Adrenal gland (tissue), 12 donors: ENCODE data around the gene ACAD9. TPM values are rescaled to one million over a fixed set of nuclear protein-coding genes. Genes with fewer than 3 reads are reported as not detected.
"Not testable (repeated sequence)": the region's sequence is repeated elsewhere in the genome, so short reads cannot be mapped to it uniquely, and the experiment has no call there.

Experiments used
- DNase-seq, 7 donors: peaks; one replicate each; pipeline ENCODE4 v3.0.0-alpha.2; 2019 to 2020
- H3K27ac ChIP-seq, 5 donors: fragments of 200-600 bp; sonication (generic) in 4 of 5; 1 replicate in 3 of 5; 2 replicates in 2 of 5; pipeline versions ENCODE4 v1.5.1 to v1.8.0; 2016 to 2020; ENCODE audit warnings: mild to moderate bottlenecking in 1 of 5
- H3K27me3 ChIP-seq: fragments of 200-600 bp; 2 replicates; pipeline ENCODE4 v1.8.0; 2021
- H3K36me3 ChIP-seq, 2 donors: fragments of 200-600 bp; replicated peaks in 1 of 2; 1 replicate in 1 of 2; 2 replicates in 1 of 2; pipeline versions ENCODE4 v1.5.1 to v1.8.0; 2018 to 2022
- H3K4me1 ChIP-seq, 2 donors: fragments of 200-600 bp; replicated peaks in 1 of 2; 1 replicate in 1 of 2; 2 replicates in 1 of 2; pipeline versions ENCODE4 v1.5.1 to v1.8.0; 2018 to 2021
- H3K4me3 ChIP-seq, 4 donors: fragments of 200-600 bp; sonication (generic) in 3 of 4; one replicate each; pipeline ENCODE4 v1.5.1; 2016 to 2018
- H3K9me3 ChIP-seq, 3 donors: fragments of 200-600 bp; sonication (generic) in 1 of 3; replicated peaks in 1 of 3; 1 replicate in 2 of 3; 2 replicates in 1 of 3; pipeline versions ENCODE4 v1.5.1 to v1.8.0; 2016 to 2021
- CTCF ChIP-seq, 6 experiments: fragments of 450-650 bp in 4 of 6; fragments of 200-600 bp in 2 of 6; sonication (generic) in 1 of 6; IDR thresholded peaks; 1 replicate in 5 of 6; 2 replicates in 1 of 6; pipeline versions ENCODE4 v1.5.1 to v1.8.0; 2016 to 2021; ENCODE audit warnings: antibody characterized with exemption in 6 of 6, mild to moderate bottlenecking in 2 of 6, moderate library complexity in 1 of 6
- POLR2A ChIP-seq, 2 donors: fragments of 450-650 bp; IDR thresholded peaks; one replicate each; pipeline ENCODE4 v1.6.1; 2017; ENCODE audit warnings: antibody characterized with exemption in 2 of 2, mild to moderate bottlenecking in 2 of 2, moderate library complexity in 1 of 2
- WGBS, 4 donors: extraction: QIAGEN DNeasy Blood & Tissue Kit in 2 of 4; methylation state at CpG; one replicate each; pipeline versions ENCODE4 v1.1.5 to v1.1.7; 2013 to 2017; 5-methylcytosine and 5-hydroxymethylcytosine counted together
- intact Hi-C, 2 donors: fragments of 100-400 bp; cut with DNase I; formaldehyde crosslinking; loops; one replicate each; pipeline versions ENCODE4 v1.14.1 to v1.15.0; 2022 to 2023
- polyA plus RNA-seq, 3 donors: library from polyadenylated mRNA; stranded (reverse); fragments of 200-250 nt in 2 of 3; fragments of 350-450 nt in 1 of 3; fragmentation: Illumina TruSeq in 1 of 3; extraction: RNeasy Lipid Tissue Mini Kit (QIAGEN cat#74804) in 1 of 3; gene quantifications; one replicate each; pipeline ENCODE4 v1.2.3, GENCODE V29; 2013 to 2014
- total RNA-seq, 9 donors: library from RNA; depleted of rRNA in 4 of 9; stranded (reverse); fragments of >200 nt in 4 of 9; fragments of 120-200 nt in 1 of 9; fragmentation: NEBNext Ultra II Directional in 1 of 9; extraction: Animal tissue kit (Norgen Biotek cat#: 25700) in 1 of 9; gene quantifications; one replicate each; pipeline versions ENCODE4 v1.1.0 to v1.2.4, GENCODE V29; 2013 to 2023
- donor health status: healthy with polysubstance abuse.
- donor health status: Bipolar disorder and iron deficiency.
- donor health status: DM: yes; HTN: yes; CAD: no.
- donor health status: DM: no; HTN: no; CAD: no.
- donor health status: DM: no; HTN: no; CAD: no.
- donor health status: DM: yes; HTN: yes; CAD: no.

Gene ACAD9
- total and polyA plus RNA-seq, 12 donors = 39.1 to 68.0 (median 51.6) TPM

- no peaks in the 10 kb centered on the region for H3K27me3 ChIP-seq
- H3K4me3 ChIP-seq = peak overlapping the region in 1 of 4 donors; percentile 81
- 47 to 53% (median 51%) methylated on average over 7 of the region's 7 CpGs for WGBS, 4 donors
- no peak for DNase-seq
- peaks cover 11 to 25% of the 10 kb centered on the region in 2 donors for H3K4me1 ChIP-seq
- H3K27ac ChIP-seq = peak overlapping the region; percentile 92 to 99 (median 96)
- no peaks in the 10 kb centered on the region for H3K36me3 ChIP-seq
- TF ChIP-seq CTCF (IDR thresholded peaks at IDR 0.05) (no peak), POLR2A (IDR thresholded peaks at IDR 0.05) (no peak)
- intact Hi-C loops = no loop called here
- no peaks in the 10 kb centered on the region for H3K9me3 ChIP-seq
Observed at GRCh38 chr3:128878011-128878457, 1.4 kb upstream of the ACAD9 start.

GRCh38 chr3:128878556-128879124, 780 bp upstream of the ACAD9 start:
- Histone ChIP-seq H3K4me1 (peaks cover 11 to 25% of the 10 kb centered on the region in 2 donors), H3K36me3 (no peaks in the 10 kb centered on the region), H3K27me3 (no peaks in the 10 kb centered on the region), H3K27ac (peak overlapping the region; percentile 92 to 99 (median 96)), H3K9me3 (no peaks in the 10 kb centered on the region), H3K4me3 (peak overlapping the region in 3 of 4 donors; percentile 33 to 81 (median 80))
- intact Hi-C loops = no loop called here
- TF ChIP-seq CTCF (IDR thresholded peaks at IDR 0.05) = no peak
- TF ChIP-seq POLR2A (IDR thresholded peaks at IDR 0.05) = no peak
- 0 to 1% (median 1%) methylated on average over 14 of the region's 14 CpGs for WGBS, 4 donors
- peak; percentile 27 to 74 (median 61) for DNase-seq

GRCh38 chr3:128879991-128880390, 571 bp downstream of the ACAD9 start:
- no peaks in the 10 kb centered on the region for H3K27me3 ChIP-seq
- peaks cover 11 to 25% of the 10 kb centered on the region in 2 donors for H3K4me1 ChIP-seq
- no peaks in the 10 kb centered on the region for H3K9me3 ChIP-seq
- peak overlapping the region; percentile 33 to 85 (median 68) for H3K4me3 ChIP-seq
- H3K36me3 ChIP-seq = peaks cover 0 to 5% of the 10 kb centered on the region in 2 donors
- TF ChIP-seq POLR2A (IDR thresholded peaks at IDR 0.05) (no peak), CTCF (IDR thresholded peaks at IDR 0.05) (no peak)
- intact Hi-C loops = no loop called here
- H3K27ac ChIP-seq = peak overlapping the region; percentile 92 to 99 (median 96)
- no peak for DNase-seq
- 0 to 2% (median 1%) methylated on average over 4 to 6 of the region's 6 CpGs for WGBS, 4 donors

- H3K4me3 ChIP-seq = peak overlapping the region in 1 of 4 donors; percentile 81
- H3K36me3 ChIP-seq, H3K27me3 ChIP-seq, H3K27ac ChIP-seq, H3K9me3 ChIP-seq, intact Hi-C loops, DNase-seq: not testable (repeated sequence)
- 75 to 86% (median 80%) methylated on average over 7 to 12 of the region's 12 CpGs for WGBS, 4 donors
- peaks cover 11 to 25% of the 10 kb centered on the region in 2 donors for H3K4me1 ChIP-seq
Observed at GRCh38 chr3:128880455-128880854, 1.0 kb downstream of the ACAD9 start.

GRCh38 chr3:128881576-128881975, 2.2 kb downstream of the ACAD9 start:
- Histone ChIP-seq H3K4me3 (no peak overlapping the region), H3K27me3 (no peaks in the 10 kb centered on the region), H3K9me3 (no peaks in the 10 kb centered on the region), H3K4me1 (peaks cover 11 to 25% of the 10 kb centered on the region in 2 donors), H3K36me3 (peaks cover 0 to 14% of the 10 kb centered on the region in 2 donors), H3K27ac (no peak overlapping the region)
- no peak for TF ChIP-seq CTCF (IDR thresholded peaks at IDR 0.05)
- no peak for TF ChIP-seq POLR2A (IDR thresholded peaks at IDR 0.05)
- intact Hi-C loops = no loop called here
- no peak for DNase-seq
- 94 to 97% (median 95%) methylated on average over 6 of the region's 6 CpGs for WGBS, 4 donors
